ENCODE data around the gene FAM81A.

The FAM81A gene

GRCh38 chr15:59528961-59529402 lies 91.0 kb downstream of the FAM81A start:
- no peaks in the 10 kb centered on the region for H3K36me3 ChIP-seq (replicated peaks; ENCODE audit: low read depth, low read length)
- peak overlapping the region; percentile 51 for H3K4me2 ChIP-seq (ENCODE audit: low read length)

GRCh38 chr15:59531066-59531675 lies 93.2 kb downstream of the FAM81A start:
- peak overlapping the region; percentile 82 for H3K4me2 ChIP-seq (ENCODE audit: low read length)

More at GRCh38 chr15:59528961-59529402, 91.0 kb downstream of the FAM81A start:
- Histone ChIP-seq H3K27ac (ENCODE audit: low read length) (no peak overlapping the region), H3K9ac (ENCODE audit: low read length) (no peak overlapping the region), H3K27me3 (ENCODE audit: low read depth, low read length) (no peaks in the 10 kb centered on the region), H3K79me2 (ENCODE audit: low read length) (no peaks in the 10 kb centered on the region), H3K9me3 (ENCODE audit: insufficient read depth, low read length) (no peaks in the 10 kb centered on the region), H2AFZ (ENCODE audit: low read depth, low read length) (no peak overlapping the region), H3K4me3 (ENCODE audit: low read length) (peak overlapping the region; percentile 32; the same call in 1 of the 2 replicates), H4K20me1 (ENCODE audit: insufficient read depth, low read length) (no peaks in the 10 kb centered on the region), H3K4me1 (ENCODE audit: low read length) (peaks cover 50% of the 10 kb centered on the region)
- TF ChIP-seq EZH2phosphoT487 (IDR thresholded peaks at IDR 0.05; ENCODE audit: low read depth) (no peak), CTCF (IDR thresholded peaks at IDR 0.05; ENCODE audit: low read depth, low read length) (peak; percentile 85)

GRCh38 chr15:59532770-59533379 lies 94.9 kb downstream of the FAM81A start:
- H3K4me2 ChIP-seq (ENCODE audit: low read length), result peak overlapping the region; percentile 82
- no peaks in the 10 kb centered on the region for H3K36me3 ChIP-seq (replicated peaks; ENCODE audit: low read depth, low read length)
- peak overlapping the region; percentile 64 for H3K9ac ChIP-seq (ENCODE audit: low read length)
- TF ChIP-seq EZH2phosphoT487 (IDR thresholded peaks at IDR 0.05; ENCODE audit: low read depth) (no peak), CTCF (IDR thresholded peaks at IDR 0.05; ENCODE audit: low read depth, low read length) (peak; percentile 92)
- no peaks in the 10 kb centered on the region for H3K27me3 ChIP-seq (ENCODE audit: low read depth, low read length)
- H3K4me3 ChIP-seq (ENCODE audit: low read length), result peak overlapping the region; percentile 62
- H3K79me2 ChIP-seq (ENCODE audit: low read length), result no peaks in the 10 kb centered on the region
- peak overlapping the region; percentile 15; the same call in 1 of the 2 replicates for H2AFZ ChIP-seq (ENCODE audit: low read depth, low read length)
- no peaks in the 10 kb centered on the region for H4K20me1 ChIP-seq (ENCODE audit: insufficient read depth, low read length)
- no peaks in the 10 kb centered on the region for H3K9me3 ChIP-seq (ENCODE audit: insufficient read depth, low read length)
- H3K4me1 ChIP-seq (ENCODE audit: low read length), result peaks cover 79% of the 10 kb centered on the region
- H3K27ac ChIP-seq (ENCODE audit: low read length), result peak overlapping the region; percentile 5

More at GRCh38 chr15:59531066-59531675, 93.2 kb downstream of the FAM81A start:
- peak overlapping the region; percentile 64; the same call in 1 of the 2 replicates for H3K9ac ChIP-seq (ENCODE audit: low read length)
- peaks cover 62% of the 10 kb centered on the region for H3K4me1 ChIP-seq (ENCODE audit: low read length)
- H3K36me3 ChIP-seq (replicated peaks; ENCODE audit: low read depth, low read length), result no peaks in the 10 kb centered on the region
- 0 out of 2 replicates have a peak overlapping the region, but pooled peaks have one; percentile 9 for H3K27ac ChIP-seq (ENCODE audit: low read length)
- peak overlapping the region; percentile 43 for H3K4me3 ChIP-seq (ENCODE audit: low read length)
- no peaks in the 10 kb centered on the region for H3K27me3 ChIP-seq (ENCODE audit: low read depth, low read length)
- H2AFZ ChIP-seq (ENCODE audit: low read depth, low read length), result peak overlapping the region; percentile 50
- H3K9me3 ChIP-seq (ENCODE audit: insufficient read depth, low read length), result no peaks in the 10 kb centered on the region
- H3K79me2 ChIP-seq (ENCODE audit: low read length), result no peaks in the 10 kb centered on the region
- no peak for TF ChIP-seq EZH2phosphoT487 (IDR thresholded peaks at IDR 0.05; ENCODE audit: low read depth)
- TF ChIP-seq CTCF (IDR thresholded peaks at IDR 0.05; ENCODE audit: low read depth, low read length), result no peak
- H4K20me1 ChIP-seq (ENCODE audit: insufficient read depth, low read length), result no peaks in the 10 kb centered on the region

- Histone ChIP-seq H3K9me3 (ENCODE audit: insufficient read depth, low read length) (no peaks in the 10 kb centered on the region), H3K79me2 (ENCODE audit: low read length) (no peaks in the 10 kb centered on the region), H3K4me1 (ENCODE audit: low read length) (peaks cover 84% of the 10 kb centered on the region), H3K36me3 (replicated peaks; ENCODE audit: low read depth, low read length) (no peaks in the 10 kb centered on the region), H3K27ac (ENCODE audit: low read length) (peak overlapping the region; percentile 93), H3K4me3 (ENCODE audit: low read length) (peak overlapping the region; percentile 51), H3K4me2 (ENCODE audit: low read length) (peak overlapping the region; percentile 70), H2AFZ (ENCODE audit: low read depth, low read length) (no peak overlapping the region; the same call in 1 of the 2 replicates), H4K20me1 (ENCODE audit: insufficient read depth, low read length) (no peaks in the 10 kb centered on the region), H3K9ac (ENCODE audit: low read length) (peak overlapping the region; percentile 62), H3K27me3 (ENCODE audit: low read depth, low read length) (no peaks in the 10 kb centered on the region)
- TF ChIP-seq CTCF (IDR thresholded peaks at IDR 0.05; ENCODE audit: low read depth, low read length) (no peak), EZH2phosphoT487 (IDR thresholded peaks at IDR 0.05; ENCODE audit: low read depth) (no peak)
These were observed 98.6 kb downstream of the FAM81A start for GRCh38 chr15:59536553-59536952.

Measured in OCI-LY3 (cell line).